Endothelial cell of umbilical vein (primary cell): ENCODE results near the gene LHCGR. TPM values are rescaled to one million over a fixed set of nuclear protein-coding genes. Genes with fewer than 3 reads are reported as not detected.

Source experiments
- BruUV-seq: library from RNA; stranded (reverse); fragments of 400-500 nt; replicated peaks from 2 replicates; lab custom pipeline; 2021; lab: Mats Ljungman, UMichigan
- CTCF ChIA-PET: fragments of 300-600, 350-600 bp; sonication (Branson Sonifier 250); formaldehyde crosslinking; loops from one replicate; lab custom pipeline; 2021; ENCODE audit warnings: antibody characterized with exemption, inconsistent platforms; lab: Charles Lee
- POLR2A ChIA-PET: fragments of 300-600, 350-600 bp; sonication (Branson Sonifier 250); formaldehyde crosslinking; loops from one replicate; lab custom pipeline; 2021; ENCODE audit warnings: antibody characterized with exemption, inconsistent platforms; lab: Charles Lee
- DNase-seq: peaks from one replicate; pipeline ENCODE4 v3.0.0-alpha.2; 2011; ENCODE audit warnings: low read depth, low spot score
- FAIRE-seq: peaks from 2 replicates; lab custom pipeline; 2011; peaks lifted over from hg19 to GRCh38; lab: Jason Lieb, UNC
- H2AFZ ChIP-seq: 2 replicates; pipeline ENCODE4 v1.6.0; 2012; ENCODE audit warnings: low read depth, low read length, control low read depth, inconsistent platforms
- H3K27ac ChIP-seq: 2 replicates; pipeline ENCODE4 v1.5.1; 2011; ENCODE audit warnings: low read depth, mild to moderate bottlenecking, control low read depth, low read length, moderate library complexity; ENCODE audit not compliant: insufficient read depth
- H3K27me3 ChIP-seq, 2 experiments: 2 replicates each; pipeline versions ENCODE4 v1.6.0 to v1.6.1; 2011; ENCODE audit warnings: low read length in 2 of 2, mixed read lengths in 1 of 2; ENCODE audit not compliant: control insufficient read depth in 2 of 2, insufficient read depth in 2 of 2
- H3K36me3 ChIP-seq, 2 experiments: 2 replicates in 1 of 2; 3 replicates in 1 of 2; pipeline ENCODE4 v1.5.1; 2011; ENCODE audit warnings: low read length in 2 of 2, mild to moderate bottlenecking in 1 of 2, moderate library complexity in 1 of 2; ENCODE audit not compliant: control insufficient read depth in 2 of 2, insufficient read depth in 2 of 2; ENCODE audit errors: extremely low read depth in 1 of 2
- H3K4me1 ChIP-seq: 3 replicates; pipeline ENCODE4 v1.5.1; 2011; ENCODE audit warnings: mild to moderate bottlenecking, low read length; ENCODE audit not compliant: control insufficient read depth, insufficient read depth; ENCODE audit errors: extremely low read depth
- H3K4me2 ChIP-seq: 2 replicates; pipeline ENCODE4 v1.6.1; 2011; ENCODE audit warnings: low read length, control low read depth, mixed read lengths; ENCODE audit not compliant: insufficient read depth
- H3K4me3 ChIP-seq, 3 experiments: fragments of 200-600 bp in 1 of 3; sonication (generic), shearing (Covaris generic) in 1 of 3; replicated peaks in 1 of 3; 2 replicates each; pipeline ENCODE4 v1.5.1; 2011 to 2016; ENCODE audit warnings: control low read depth in 3 of 3, low read length in 3 of 3, mild to moderate bottlenecking in 2 of 3, inconsistent platforms in 1 of 3, low read depth in 1 of 3, moderate library complexity in 1 of 3; ENCODE audit not compliant: insufficient read depth in 1 of 3
- H3K79me2 ChIP-seq: 2 replicates; pipeline ENCODE4 v1.6.0; 2012; ENCODE audit warnings: low read length, inconsistent platforms; ENCODE audit not compliant: control insufficient read depth, insufficient read depth
- H3K9ac ChIP-seq: replicated peaks from 2 replicates; pipeline ENCODE3; 2011; ENCODE audit warnings: low read length, control low read depth; ENCODE audit not compliant: insufficient read depth; ENCODE audit errors: extremely low read depth
- H3K9me1 ChIP-seq: replicated peaks from 3 replicates; pipeline ENCODE4 v1.6.0; 2011; ENCODE audit warnings: mild to moderate bottlenecking, low read length; ENCODE audit not compliant: control insufficient read depth, insufficient read depth; ENCODE audit errors: extremely low read depth
- H3K9me3 ChIP-seq: replicated peaks from 2 replicates; pipeline ENCODE4 v1.5.1; 2012; ENCODE audit warnings: low read length, inconsistent platforms; ENCODE audit not compliant: control insufficient read depth, insufficient read depth
- H4K20me1 ChIP-seq: replicated peaks from 2 replicates; pipeline ENCODE3; 2011; ENCODE audit warnings: mild to moderate bottlenecking, low read length; ENCODE audit not compliant: control insufficient read depth, insufficient read depth; ENCODE audit errors: extremely low read depth
- FOS ChIP-seq: IDR thresholded peaks from 2 replicates; pipeline ENCODE4 v1.6.1; 2011; ENCODE audit warnings: mild to moderate bottlenecking, low read length, moderate library complexity, borderline replicate concordance; ENCODE audit not compliant: insufficient read depth
- GATA2 ChIP-seq: IDR thresholded peaks from 2 replicates; pipeline ENCODE4 v1.7.0; 2011; ENCODE audit warnings: low read depth, mild to moderate bottlenecking, moderate library complexity, mixed read lengths, low read length; ENCODE audit not compliant: insufficient read length, insufficient read depth
- JUN ChIP-seq: IDR thresholded peaks from 2 replicates; pipeline ENCODE4 v1.6.1; 2011; ENCODE audit warnings: borderline replicate concordance, low read depth; ENCODE audit not compliant: insufficient read length, insufficient read depth
- MAX ChIP-seq: IDR thresholded peaks from 2 replicates; pipeline ENCODE4 v1.6.1; 2011; ENCODE audit not compliant: insufficient read depth, insufficient read length
- POLR2AphosphoS5 ChIP-seq: IDR thresholded peaks from 2 replicates; pipeline ENCODE4 v1.6.1; 2012; ENCODE audit warnings: low read depth, mild to moderate bottlenecking, control low read depth, low read length, moderate library complexity; ENCODE audit not compliant: insufficient read depth
- dilution Hi-C: fragments of 300-500 bp; cut with MboI; formaldehyde crosslinking; loops from one replicate; pipeline ENCODE4 v1.15.0; 2019; ENCODE audit warnings: low sequenced_read_pairs; ENCODE audit not compliant: extremely low pct_ligation_motif_present
- intact Hi-C: fragments of 100-400 bp; cut with micrococcal nuclease; formaldehyde crosslinking; loops from one replicate; pipeline ENCODE4 v1.10.0; 2022
- polyA plus RNA-seq, 4 experiments: library from polyadenylated mRNA; depleted of rRNA in 3 of 4; stranded (reverse) in 3 of 4; unstranded in 1 of 4; fragments of >200 nt; gene quantifications; 2 replicates each; pipeline versions ENCODE4 v1.2.1 to v1.2.3, GENCODE V29; 2011 to 2012; ENCODE audit warnings: missing spikeins in 1 of 4
- total RNA-seq: library from RNA; stranded (reverse); gene quantifications from 2 replicates; pipeline ENCODE4 v1.2.3, GENCODE V29; 2021

LHCGR gene
- total and polyA plus RNA-seq, 2 donors (not counting 3 experiments of a cell fraction or from before 2014, with no cell fraction given): not detected

GRCh38 chr2:48674933-48675332, 80.6 kb downstream of the LHCGR start:
- CTCF ChIA-PET: no interaction called here
- Histone ChIP-seq H3K4me2 (no peak overlapping the region), H3K9ac (no peak overlapping the region), H3K9me3 (no peaks in the 10 kb centered on the region), H2AFZ (no peak overlapping the region), H4K20me1 (no peaks in the 10 kb centered on the region), H3K4me1 (no peaks in the 10 kb centered on the region), H3K27me3 (no peaks in the 10 kb centered on the region), H3K9me1 (no peaks in the 10 kb centered on the region), H3K79me2 (no peaks in the 10 kb centered on the region), H3K4me3 (no peak overlapping the region), H3K27ac (no peak overlapping the region), H3K36me3 (no peaks in the 10 kb centered on the region)
- intact Hi-C loops (no loop called here), dilution Hi-C loops (no loop called here)
- TF ChIP-seq GATA2 (no peak), POLR2AphosphoS5 (no peak), JUN (no peak), MAX (no peak), FOS (no peak)
- no peak for DNase-seq
- POLR2A ChIA-PET: no interaction called here
- BruUV-seq: no TSS peak
- FAIRE-seq: no peak

- TF ChIP-seq MAX: no peak
- FAIRE-seq (no peak), DNase-seq (no peak)
- CTCF ChIA-PET: no interaction called here
- BruUV-seq: no TSS peak
- Histone ChIP-seq H3K4me2 (no peak overlapping the region), H3K36me3 (no peaks in the 10 kb centered on the region), H2AFZ (no peak overlapping the region), H3K27me3 (no peaks in the 10 kb centered on the region), H3K9me1 (no peaks in the 10 kb centered on the region), H3K9ac (no peak overlapping the region), H3K4me3 (no peak overlapping the region), H3K27ac (no peak overlapping the region), H4K20me1 (no peaks in the 10 kb centered on the region), H3K4me1 (no peaks in the 10 kb centered on the region), H3K9me3 (no peaks in the 10 kb centered on the region), H3K79me2 (no peaks in the 10 kb centered on the region)
- POLR2A ChIA-PET: no interaction called here
- intact Hi-C loops: no loop called here
- dilution Hi-C loops: no loop called here
Measured at GRCh38 chr2:48673581-48673980, 81.9 kb downstream of the LHCGR start.
